H1 (cell line): ENCODE data around the gene ITPK1. TPM values are rescaled to one million over a fixed set of nuclear protein-coding genes. Genes with fewer than 3 reads are reported as not detected.

Source experiments
- CTCF ChIA-PET: fragments of 300-600 bp; sonication (Branson Sonifier 250); formaldehyde crosslinking; loops from one replicate; lab custom pipeline; 2021; ENCODE audit not compliant: partially characterized antibody; lab: Charles Lee
- POLR2A ChIA-PET: fragments of 300-600 bp; sonication (Branson Sonifier 250); formaldehyde crosslinking; loops from one replicate; lab custom pipeline; 2021; ENCODE audit warnings: inconsistent platforms; ENCODE audit not compliant: partially characterized antibody; lab: Charles Lee
- DNase-seq, 2 experiments: peaks; one replicate each; pipeline versions ENCODE4 v3.0.0 to v3.0.0-alpha.2; 2010 to 2022; ENCODE audit warnings: low spot score in 2 of 2, low read depth in 1 of 2, mixed read lengths in 1 of 2
- FAIRE-seq: peaks from 2 replicates; lab custom pipeline; 2011; peaks lifted over from hg19 to GRCh38; lab: Jason Lieb, UNC
- H2AFZ ChIP-seq: 2 replicates; pipeline ENCODE4 v1.8.1; 2012; ENCODE audit warnings: low read length, inconsistent platforms
- H2AK5ac ChIP-seq: 2 replicates; pipeline ENCODE4 v1.6.1; 2013; ENCODE audit warnings: low read depth, low read length
- H2BK120ac ChIP-seq: replicated peaks from 2 replicates; pipeline ENCODE3; 2013; ENCODE audit warnings: low read depth, low read length, inconsistent platforms
- H2BK12ac ChIP-seq: 2 replicates; pipeline ENCODE4 v1.6.1; 2013; ENCODE audit warnings: low read depth, low read length
- H2BK15ac ChIP-seq: 2 replicates; pipeline ENCODE4 v1.6.1; 2013; ENCODE audit warnings: low read length
- H2BK20ac ChIP-seq: 2 replicates; pipeline ENCODE4 v1.6.1; 2013; ENCODE audit warnings: low read length
- H2BK5ac ChIP-seq: 2 replicates; pipeline ENCODE4 v1.6.1; 2013; ENCODE audit warnings: low read depth, low read length
- H3K14ac ChIP-seq: 2 replicates; pipeline ENCODE4 v1.6.1; 2013; ENCODE audit warnings: inconsistent platforms; ENCODE audit not compliant: insufficient read length
- H3K18ac ChIP-seq: 2 replicates; pipeline ENCODE4 v1.6.1; 2013; ENCODE audit warnings: low read length; ENCODE audit errors: extremely low read depth
- H3K23ac ChIP-seq: 2 replicates; pipeline ENCODE4 v1.6.1; 2013; ENCODE audit warnings: inconsistent platforms; ENCODE audit not compliant: insufficient read length
- H3K23me2 ChIP-seq: 2 replicates; pipeline ENCODE4 v1.6.1; 2013; ENCODE audit warnings: low read depth, low read length
- H3K27ac ChIP-seq: 2 replicates; pipeline ENCODE4 v1.6.1; 2011; ENCODE audit warnings: low read depth, low read length, inconsistent platforms
- H3K27me3 ChIP-seq, 4 experiments: replicated peaks in 1 of 4; 1 replicate in 1 of 4; 2 replicates in 3 of 4; pipeline versions ENCODE4 v1.6.1 to v1.8.1; 2011 to 2013; ENCODE audit warnings: low read length in 3 of 4, mild to moderate bottlenecking in 3 of 4, inconsistent platforms in 2 of 4, mixed read lengths in 2 of 4, moderate library complexity in 1 of 4; ENCODE audit not compliant: control insufficient read depth in 3 of 4, insufficient read depth in 3 of 4; ENCODE audit errors: extremely low read depth in 1 of 4
- H3K36me3 ChIP-seq, 4 experiments: 2 replicates each; pipeline versions ENCODE4 v1.6.1 to v1.8.1; 2011 to 2013; ENCODE audit warnings: mild to moderate bottlenecking in 4 of 4, low read length in 3 of 4, moderate library complexity in 2 of 4, control low read depth in 1 of 4, inconsistent platforms in 1 of 4; ENCODE audit not compliant: insufficient read depth in 4 of 4, control insufficient read depth in 2 of 4
- H3K4ac ChIP-seq: replicated peaks from 2 replicates; pipeline ENCODE3; 2013; ENCODE audit warnings: low read length, low read depth, mixed read lengths, inconsistent platforms; ENCODE audit not compliant: insufficient read length
- H3K4me1 ChIP-seq, 4 experiments: replicated peaks in 1 of 4; 1 replicate in 1 of 4; 2 replicates in 3 of 4; pipeline versions ENCODE4 v1.6.1 to v1.8.1; 2011 to 2013; ENCODE audit warnings: low read length in 3 of 4, inconsistent platforms in 2 of 4, mixed read lengths in 1 of 4; ENCODE audit not compliant: insufficient read depth in 4 of 4, control insufficient read depth in 3 of 4
- H3K4me2 ChIP-seq, 2 experiments: 2 replicates each; pipeline versions ENCODE4 v1.6.1 to v1.8.1; 2011 to 2013; ENCODE audit warnings: low read depth in 2 of 2, low read length in 2 of 2, control low read depth in 1 of 2, inconsistent platforms in 1 of 2, mild to moderate bottlenecking in 1 of 2; ENCODE audit not compliant: insufficient read depth in 1 of 2
- H3K4me3 ChIP-seq, 4 experiments: fragments of 200-600, 300-600 bp in 1 of 4; sonication (generic), shearing (Covaris generic), sonication (Bioruptor Twin) in 1 of 4; 2 replicates each; pipeline versions ENCODE4 v1.5.1 to v1.8.1; 2011 to 2016; ENCODE audit warnings: low read length in 4 of 4, low read depth in 3 of 4, control low read depth in 2 of 4, inconsistent platforms in 2 of 4, mild to moderate bottlenecking in 2 of 4, mixed read lengths in 1 of 4, moderate library complexity in 1 of 4; ENCODE audit not compliant: insufficient read depth in 2 of 4; ENCODE audit errors: extremely low read depth in 1 of 4
- H3K56ac ChIP-seq: replicated peaks from 2 replicates; pipeline ENCODE3; 2013; ENCODE audit warnings: low read depth, mild to moderate bottlenecking, mixed read lengths, low read length, inconsistent platforms; ENCODE audit not compliant: insufficient read length
- H3K79me1 ChIP-seq: 2 replicates; pipeline ENCODE4 v1.6.1; 2013; ENCODE audit warnings: low read depth, low read length, control low read depth
- H3K79me2 ChIP-seq, 2 experiments: 2 replicates each; pipeline versions ENCODE4 v1.6.1 to v1.8.1; 2012 to 2013; ENCODE audit warnings: low read length in 2 of 2, mild to moderate bottlenecking in 2 of 2, inconsistent platforms in 1 of 2; ENCODE audit not compliant: insufficient read depth in 2 of 2, control insufficient read depth in 1 of 2
- H3K9ac ChIP-seq, 4 experiments: replicated peaks in 1 of 4; 1 replicate in 1 of 4; 2 replicates in 3 of 4; pipeline versions ENCODE4 v1.6.1 to v1.8.1; 2011 to 2013; ENCODE audit warnings: low read depth in 3 of 4, low read length in 3 of 4, control low read depth in 2 of 4, mild to moderate bottlenecking in 2 of 4, moderate library complexity in 2 of 4, inconsistent platforms in 1 of 4; ENCODE audit errors: extremely low read depth in 1 of 4
- H3K9me3 ChIP-seq, 2 experiments: 2 replicates each; pipeline versions ENCODE4 v1.6.1 to v1.8.1; 2012 to 2013; ENCODE audit warnings: mild to moderate bottlenecking in 2 of 2, moderate library complexity in 2 of 2, control low read depth in 1 of 2, inconsistent platforms in 1 of 2, low read depth in 1 of 2, low read length in 1 of 2, mixed read lengths in 1 of 2; ENCODE audit not compliant: insufficient read depth in 2 of 2
- H4K20me1 ChIP-seq, 2 experiments: replicated peaks in 1 of 2; 2 replicates each; pipeline versions ENCODE3 to v1.8.1; 2011 to 2013; ENCODE audit warnings: inconsistent platforms in 2 of 2, low read length in 2 of 2, mild to moderate bottlenecking in 1 of 2; ENCODE audit not compliant: insufficient read depth in 2 of 2, control insufficient read depth in 1 of 2
- H4K5ac ChIP-seq: 2 replicates; pipeline ENCODE4 v1.6.1; 2013; ENCODE audit warnings: low read length, low read depth, mixed read lengths, inconsistent platforms; ENCODE audit not compliant: insufficient read length
- H4K8ac ChIP-seq: 2 replicates; pipeline ENCODE4 v1.8.0; 2013; ENCODE audit warnings: mild to moderate bottlenecking, moderate library complexity, low read length, inconsistent platforms; ENCODE audit not compliant: insufficient read depth; ENCODE audit errors: extremely low read depth
- H4K91ac ChIP-seq: replicated peaks from 2 replicates; pipeline ENCODE3; 2013; ENCODE audit warnings: low read length, mixed read lengths, inconsistent platforms; ENCODE audit not compliant: insufficient read length
- CREB1 ChIP-seq: IDR thresholded peaks from 2 replicates; pipeline ENCODE4 v1.6.1; 2012; ENCODE audit warnings: inconsistent platforms
- FOSL1 ChIP-seq: IDR thresholded peaks from 2 replicates; pipeline ENCODE4 v1.6.1; 2011; ENCODE audit warnings: mild to moderate bottlenecking, low read depth, low read length, moderate library complexity; ENCODE audit not compliant: insufficient read depth
- HDAC6 ChIP-seq: IDR thresholded peaks from one replicate; pipeline ENCODE4 v1.7.1; 2012; ENCODE audit warnings: low read depth, mild to moderate bottlenecking, inconsistent platforms, low read length, moderate library complexity
- KDM5A ChIP-seq: fragments of 200-600 bp; IDR thresholded peaks from 2 replicates; pipeline ENCODE4 v1.7.1; 2012; ENCODE audit warnings: mild to moderate bottlenecking, low read length, inconsistent platforms, mixed read lengths
- WGBS, 2 experiments: shearing (Covaris generic) in 1 of 2; methylation state at CpG; one replicate each; pipeline versions ENCODE4 v1.1.6 to v1.1.7; 2013 to 2015; ENCODE audit warnings: low lambda C conversion rate in 2 of 2, mixed read lengths in 2 of 2, inconsistent platforms in 1 of 2, low coverage in 1 of 2, missing lambda C conversion rate in 1 of 2; ENCODE audit not compliant: insufficient replicate concordance in 2 of 2, insufficient coverage in 1 of 2, insufficient read length in 1 of 2; ENCODE audit errors: extremely low coverage in 1 of 2, missing lambda C conversion rate in 1 of 2; 5-methylcytosine and 5-hydroxymethylcytosine counted together
- polyA plus RNA-seq, 7 experiments: library from polyadenylated mRNA; depleted of rRNA in 3 of 7; stranded (reverse) in 5 of 7; unstranded in 2 of 7; fragments of >200 nt in 5 of 7; fragments of 200-250 nt in 2 of 7; gene quantifications; 1 replicate in 5 of 7; 2 replicates in 1 of 7; 4 replicates in 1 of 7; pipeline versions ENCODE4 v1.2.1 to v1.2.3, GENCODE V29; 2011 to 2013; ENCODE audit warnings: missing spikeins in 2 of 7, mixed read lengths in 2 of 7
- total RNA-seq: library from RNA; stranded (reverse); fragmentation: NEBNext Ultra II Directional; extraction: Animal tissue kit (Norgen Biotek cat#: 25700); gene quantifications from 2 replicates; pipeline ENCODE4 v1.2.1, GENCODE V29; 2021

ITPK1 gene
- total and polyA plus RNA-seq, 2 of the 8 experiments (the other 6 are each of a cell fraction or from before 2014, with no cell fraction given): 108 to 143 TPM

- Histone ChIP-seq H2AFZ (no peak overlapping the region), H3K27me3 (no peaks in the 10 kb centered on the region), H3K79me1 (no peaks in the 10 kb centered on the region), H3K56ac (no peak overlapping the region), H3K23me2 (no peaks in the 10 kb centered on the region), H3K36me3 (peaks cover 9 to 16% (median 10%) of the 10 kb centered on the region in 4 experiments; a peak in 5 of 8 replicates), H4K20me1 (peaks cover 0 to 5% of the 10 kb centered on the region in 2 experiments), H2BK15ac (no peak overlapping the region), H3K4ac (no peak overlapping the region), H2BK20ac (no peak overlapping the region), H3K27ac (no peak overlapping the region), H3K9ac (no peak overlapping the region), H3K14ac (no peak overlapping the region), H2AK5ac (no peak overlapping the region), H2BK5ac (no peak overlapping the region), H4K91ac (no peak overlapping the region), H3K18ac (no peak overlapping the region), H2BK120ac (no peak overlapping the region), H3K4me2 (no peak overlapping the region), H4K5ac (no peak overlapping the region), H3K79me2 (no peaks in the 10 kb centered on the region), H3K23ac (no peak overlapping the region), H3K9me3 (no peaks in the 10 kb centered on the region), H4K8ac (no peak overlapping the region), H3K4me3 (no peak overlapping the region), H2BK12ac (no peak overlapping the region), H3K4me1 (peaks cover 0 to 3% (median 0%) of the 10 kb centered on the region in 4 experiments; a peak in 1 of 7 replicates)
- DNase-seq (no peak), FAIRE-seq (no peak)
- POLR2A ChIA-PET: interaction anchor here (1.4 kb wide), 1 partner anchor 12 kb away, joined by 3 read pairs; no protein-coding TSS in a partner anchor
- TF ChIP-seq FOSL1: no peak
- TF ChIP-seq CREB1: no peak
- TF ChIP-seq KDM5A: no peak
- no peak for TF ChIP-seq HDAC6
- CTCF ChIA-PET: interaction anchor here (0.6 to 2.5 kb wide), 3 partner anchors 12 to 133 kb away, joined by 3 to 20 read pairs (median 12); no protein-coding TSS in a partner anchor
- WGBS, 2 experiments: 94% methylated on average over 6 of the region's 6 CpGs; no CpG with 5 or more reads in 1 of the 2 experiments
These were observed 165.0 kb downstream of the ITPK1 start for GRCh38 chr14:92950773-92951172.
